Measurements from ENCODE around the gene RNU1-1. TPM values are rescaled to one million over a fixed set of nuclear protein-coding genes. Genes with fewer than 3 reads are reported as not detected.

RNU1-1 gene
- total RNA-seq, 1 donor from 2014 or later = 2,156 TPM

Other genes starting within 250 kb of the RNU1-1 start
- 20.0 and 20.1 TPM in 2 replicates for gene FBXO42, start 161.8 kb downstream of the RNU1-1 start, total RNA-seq
- gene SZRD1, start 147.0 kb downstream of the RNU1-1 start, total RNA-seq = 179 and 189 TPM in 2 replicates
- 0.12 TPM in 1 of 2 replicates, not detected in the other for gene SPATA21, start 76.9 kb downstream of the RNU1-1 start, total RNA-seq
- 150 and 154 TPM in 2 replicates for gene NECAP2, start 73.6 kb downstream of the RNU1-1 start, total RNA-seq
- gene NBPF1, start 99.3 kb upstream of the RNU1-1 start, total RNA-seq = 4.9 and 6.3 TPM in 2 replicates
- gene RNU1-3, start 152.7 kb upstream of the RNU1-1 start, total RNA-seq = 2,156 and 2,251 TPM in 2 replicates
- 2,156 and 2,251 TPM in 2 replicates for gene RNU1-4, start 226.2 kb upstream of the RNU1-1 start, total RNA-seq